Neural cell (in vitro differentiated cells): ENCODE results near the gene TMC7. TPM values are rescaled to one million over a fixed set of nuclear protein-coding genes. Genes with fewer than 3 reads are reported as not detected.

ENCODE experiments used
- H2AFZ ChIP-seq: fragments of 200-600, 300-800 bp; sonication (generic), shearing (Covaris generic); 2 replicates; pipeline ENCODE4 v1.6.0; 2014; ENCODE audit warnings: low read depth, mild to moderate bottlenecking, antibody characterized with exemption, low read length, moderate library complexity
- H3F3A ChIP-seq: fragments of 200-600 bp; shearing (Covaris generic); 2 replicates; pipeline ENCODE4 v1.6.1; 2016; ENCODE audit warnings: mild to moderate bottlenecking, moderate library complexity, mixed read lengths, antibody characterized with exemption, low read length; ENCODE audit not compliant: insufficient read depth, poor library complexity, severe bottlenecking
- H3K27ac ChIP-seq: fragments of 200-600, 300-800 bp; sonication (generic), shearing (Covaris generic); 2 replicates; pipeline ENCODE4 v1.5.1; 2014; ENCODE audit warnings: mild to moderate bottlenecking, low read length, moderate library complexity
- H3K27me3 ChIP-seq: fragments of 300-800, 200-600 bp; sonication (generic), shearing (Covaris generic); 2 replicates; pipeline ENCODE4 v1.6.0; 2014; ENCODE audit warnings: mild to moderate bottlenecking, low read depth, low read length, moderate library complexity; ENCODE audit not compliant: insufficient read depth
- H3K36me3 ChIP-seq: fragments of 300-800, 200-600 bp; sonication (generic), shearing (Covaris generic); 2 replicates; pipeline ENCODE4 v1.5.1; 2014; ENCODE audit warnings: mild to moderate bottlenecking, antibody characterized with exemption, low read length, moderate library complexity; ENCODE audit not compliant: insufficient read depth
- H3K4me2 ChIP-seq: fragments of 300-800, 200-600 bp; sonication (generic), shearing (Covaris generic); 2 replicates; pipeline ENCODE4 v1.6.0; 2014; ENCODE audit warnings: mild to moderate bottlenecking, low read length
- H3K4me3 ChIP-seq: fragments of 300-800, 200-600 bp; sonication (generic), shearing (Covaris generic); 2 replicates; pipeline ENCODE4 v1.5.1; 2014; ENCODE audit warnings: mild to moderate bottlenecking, low read length, moderate library complexity
- H3K79me2 ChIP-seq: fragments of 200-600 bp; shearing (Covaris generic); replicated peaks from 2 replicates; pipeline ENCODE4 v1.6.0; 2014; ENCODE audit warnings: mild to moderate bottlenecking, low read length, moderate library complexity; ENCODE audit not compliant: insufficient read depth
- H3K9ac ChIP-seq: fragments of 300-800, 200-600 bp; sonication (generic), shearing (Covaris generic); 2 replicates; pipeline ENCODE4 v1.6.1; 2016; ENCODE audit warnings: mild to moderate bottlenecking, low read length, mixed read lengths
- H3K9me2 ChIP-seq: fragments of 200-600 bp; shearing (Covaris generic); 2 replicates; pipeline ENCODE4 v1.6.1; 2016; ENCODE audit warnings: mild to moderate bottlenecking, low read length, mixed read lengths; ENCODE audit not compliant: insufficient read depth
- H3K9me3 ChIP-seq: fragments of 200-600, 300-800 bp; sonication (generic), shearing (Covaris generic); 2 replicates; pipeline ENCODE4 v1.6.1; 2016; ENCODE audit warnings: mild to moderate bottlenecking, mixed run types, low read length, moderate library complexity, mixed read lengths
- H4K20me1 ChIP-seq: fragments of 200-600 bp; shearing (Covaris generic); 2 replicates; pipeline ENCODE4 v1.6.1; 2016; ENCODE audit warnings: mild to moderate bottlenecking, mixed run types; ENCODE audit not compliant: insufficient read depth
- CTCF ChIP-seq: fragments of 450-650 bp; IDR thresholded peaks from 2 replicates; pipeline ENCODE4 v1.5.1; 2014; ENCODE audit warnings: antibody characterized with exemption, mild to moderate bottlenecking, moderate library complexity; ENCODE audit not compliant: poor library complexity, severe bottlenecking
- EP300 ChIP-seq: fragments of 450-650 bp; conservative IDR thresholded peaks from 2 replicates; pipeline ENCODE4 v1.6.1; 2014; ENCODE audit warnings: antibody characterized with exemption, mild to moderate bottlenecking, moderate library complexity; ENCODE audit not compliant: poor library complexity, severe bottlenecking
- EZH2 ChIP-seq: fragments of 200-600, 300-800 bp; shearing (Covaris generic), sonication (generic); IDR thresholded peaks from 2 replicates; pipeline ENCODE4 v1.6.1; 2014; ENCODE audit warnings: antibody characterized with exemption, low read length, borderline replicate concordance, mild to moderate bottlenecking; ENCODE audit not compliant: insufficient read depth, poor library complexity, severe bottlenecking
- MXI1 ChIP-seq: fragments of 450-650 bp; conservative IDR thresholded peaks from 2 replicates; pipeline ENCODE4 v1.6.1; 2014; ENCODE audit warnings: antibody characterized with exemption, mild to moderate bottlenecking; ENCODE audit not compliant: poor library complexity, severe bottlenecking
- POLR2AphosphoS5 ChIP-seq: IDR thresholded peaks from 2 replicates; pipeline ENCODE4 v1.6.1; 2012
- RAD21 ChIP-seq: fragments of 450-650 bp; conservative IDR thresholded peaks from 2 replicates; pipeline ENCODE4 v1.6.1; 2014; ENCODE audit warnings: antibody characterized with exemption, mild to moderate bottlenecking, moderate library complexity
- SMC3 ChIP-seq: fragments of 450-650 bp; conservative IDR thresholded peaks from 2 replicates; pipeline ENCODE4 v1.6.1; 2014; ENCODE audit warnings: antibody characterized with exemption, mild to moderate bottlenecking, moderate library complexity; ENCODE audit not compliant: poor library complexity
- TAF1 ChIP-seq: IDR thresholded peaks from 2 replicates; pipeline ENCODE4 v1.6.1; 2012; ENCODE audit warnings: low read depth
- polyA plus RNA-seq: library from polyadenylated mRNA; depleted of rRNA; stranded (reverse); fragments of >200 nt; gene quantifications from 2 replicates; pipeline ENCODE4 v1.2.3, GENCODE V29; 2014
- TF ChIP-seq, protein P1 (sequence below): IDR thresholded peaks from 2 replicates; pipeline ENCODE4 v1.6.1; 2012; ENCODE audit warnings: borderline replicate concordance

TMC7 gene
- polyA plus RNA-seq, 1 donor from 2014 or later: 3.5 TPM

- Histone ChIP-seq H3K9me2 (no peaks in the 10 kb centered on the region), H4K20me1 (no peaks in the 10 kb centered on the region), H3K27me3 (no peaks in the 10 kb centered on the region), H3K36me3 (no peaks in the 10 kb centered on the region), H3K79me2 (no peaks in the 10 kb centered on the region), H3K4me3 (no peak overlapping the region), H2AFZ (peak overlapping the region; percentile 53), H3K9ac (peak overlapping the region; percentile 41), H3F3A (no peaks in the 10 kb centered on the region), H3K27ac (peak overlapping the region; percentile 29), H3K9me3 (no peaks in the 10 kb centered on the region), H3K4me2 (no peak overlapping the region)
- TF ChIP-seq EZH2 (no peak), TAF1 (no peak), SMC3 (no peak), POLR2AphosphoS5 (no peak), RAD21 (no peak), EP300 (no peak), CTCF (no peak)
- TF ChIP-seq, protein P1, sequence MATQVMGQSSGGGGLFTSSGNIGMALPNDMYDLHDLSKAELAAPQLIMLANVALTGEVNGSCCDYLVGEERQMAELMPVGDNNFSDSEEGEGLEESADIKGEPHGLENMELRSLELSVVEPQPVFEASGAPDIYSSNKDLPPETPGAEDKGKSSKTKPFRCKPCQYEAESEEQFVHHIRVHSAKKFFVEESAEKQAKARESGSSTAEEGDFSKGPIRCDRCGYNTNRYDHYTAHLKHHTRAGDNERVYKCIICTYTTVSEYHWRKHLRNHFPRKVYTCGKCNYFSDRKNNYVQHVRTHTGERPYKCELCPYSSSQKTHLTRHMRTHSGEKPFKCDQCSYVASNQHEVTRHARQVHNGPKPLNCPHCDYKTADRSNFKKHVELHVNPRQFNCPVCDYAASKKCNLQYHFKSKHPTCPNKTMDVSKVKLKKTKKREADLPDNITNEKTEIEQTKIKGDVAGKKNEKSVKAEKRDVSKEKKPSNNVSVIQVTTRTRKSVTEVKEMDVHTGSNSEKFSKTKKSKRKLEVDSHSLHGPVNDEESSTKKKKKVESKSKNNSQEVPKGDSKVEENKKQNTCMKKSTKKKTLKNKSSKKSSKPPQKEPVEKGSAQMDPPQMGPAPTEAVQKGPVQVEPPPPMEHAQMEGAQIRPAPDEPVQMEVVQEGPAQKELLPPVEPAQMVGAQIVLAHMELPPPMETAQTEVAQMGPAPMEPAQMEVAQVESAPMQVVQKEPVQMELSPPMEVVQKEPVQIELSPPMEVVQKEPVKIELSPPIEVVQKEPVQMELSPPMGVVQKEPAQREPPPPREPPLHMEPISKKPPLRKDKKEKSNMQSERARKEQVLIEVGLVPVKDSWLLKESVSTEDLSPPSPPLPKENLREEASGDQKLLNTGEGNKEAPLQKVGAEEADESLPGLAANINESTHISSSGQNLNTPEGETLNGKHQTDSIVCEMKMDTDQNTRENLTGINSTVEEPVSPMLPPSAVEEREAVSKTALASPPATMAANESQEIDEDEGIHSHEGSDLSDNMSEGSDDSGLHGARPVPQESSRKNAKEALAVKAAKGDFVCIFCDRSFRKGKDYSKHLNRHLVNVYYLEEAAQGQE: no peak
Observed at GRCh38 chr16:18958621-18959029, 25.1 kb upstream of the TMC7 start.

DNA sequence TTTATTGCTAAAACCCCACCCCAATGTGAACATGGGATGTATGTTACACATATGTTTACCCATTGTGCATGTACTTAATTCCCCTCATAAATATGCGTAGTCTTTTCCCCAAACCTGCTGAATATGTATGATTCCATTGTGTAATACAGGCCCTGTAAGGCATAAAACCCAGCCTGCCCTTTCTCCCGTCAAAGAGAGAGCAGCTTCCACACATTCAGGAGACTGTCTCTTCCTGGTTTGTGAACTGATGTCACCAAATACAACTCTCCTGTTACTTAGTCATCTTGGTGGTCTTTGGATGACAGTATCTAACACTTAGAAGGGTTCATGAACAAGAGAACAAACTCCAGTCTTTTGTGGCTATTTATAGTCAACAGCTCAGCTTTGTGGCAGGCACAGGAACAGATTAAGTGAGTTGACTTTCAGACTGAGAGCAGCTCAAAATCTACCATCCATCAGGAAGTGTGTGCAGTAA is 24.7 kb upstream of the TMC7 start:
- Histone ChIP-seq H3K27ac (peak overlapping the region; percentile 29), H3F3A (no peaks in the 10 kb centered on the region), H3K27me3 (no peaks in the 10 kb centered on the region), H3K9me3 (no peaks in the 10 kb centered on the region), H4K20me1 (no peaks in the 10 kb centered on the region), H3K79me2 (no peaks in the 10 kb centered on the region), H3K9ac (peak overlapping the region; percentile 41), H3K36me3 (no peaks in the 10 kb centered on the region), H3K9me2 (no peaks in the 10 kb centered on the region), H2AFZ (peak overlapping the region; percentile 53), H3K4me3 (no peak overlapping the region), H3K4me2 (no peak overlapping the region)
- TF ChIP-seq EP300 (no peak), MXI1 (no peak), SMC3 (no peak), EZH2 (no peak), RAD21 (no peak), TAF1 (no peak), CTCF (no peak), POLR2AphosphoS5 (no peak)
- TF ChIP-seq, protein P1: no peak
